ENCODE data around the gene CLIP1. TPM values are rescaled to one million over a fixed set of nuclear protein-coding genes. Genes with fewer than 3 reads are reported as not detected.

CLIP1 gene
- total and polyA plus RNA-seq, 4 donors: 26.6 to 93.7 (median 45.8) TPM

- no peaks in the 10 kb centered on the region for H3K27me3 ChIP-seq (ENCODE audit: control insufficient read depth in 3 of 3, insufficient read depth in 3 of 3, low read length in 2 of 3)
- H3K4me3 ChIP-seq: no peak overlapping the region
- H3K36me3 ChIP-seq (ENCODE audit: control insufficient read depth in 4 of 4, insufficient read depth in 4 of 4, low read length in 4 of 4): peaks cover 14 to 33% (median 25%) of the 10 kb centered on the region in 4 donors
- DNase-seq: no peak
- ATAC-seq (ENCODE audit: insufficient read depth, low FRiP score): no peak
- H3K27ac ChIP-seq (ENCODE audit: low read depth in 1 of 2, low read length in 1 of 2): no peak overlapping the region
- no peaks in the 10 kb centered on the region for H3K9me3 ChIP-seq (ENCODE audit: control insufficient read depth in 4 of 4, insufficient read depth in 3 of 4, low read length in 3 of 4)
- H3K9ac ChIP-seq (ENCODE audit: insufficient read depth in 1 of 2, low read length in 2 of 2): no peak overlapping the region
- whole genome bisulfite sequencing, 2 donors: 73 to 89% methylated on average over 6 of the region's 6 CpGs
- H3K4me1 ChIP-seq (ENCODE audit: control insufficient read depth in 5 of 5, insufficient read depth in 5 of 5, low read length in 5 of 5): peaks cover 0 to 7% (median 5%) of the 10 kb centered on the region in 5 donors
- TF ChIP-seq CTCF (IDR thresholded peaks at IDR 0.05; ENCODE audit: control extremely low read depth, extremely low read depth): no peak
These were observed 191.7 kb downstream of the CLIP1 start for GRCh38 chr12:122230798-122231197.

- no peak for DNase-seq
- Histone ChIP-seq H3K4me3 (no peak overlapping the region), H3K27me3 (ENCODE audit: control insufficient read depth in 3 of 3, insufficient read depth in 3 of 3, low read length in 2 of 3) (no peaks in the 10 kb centered on the region), H3K9me3 (ENCODE audit: control insufficient read depth in 4 of 4, insufficient read depth in 3 of 4, low read length in 3 of 4) (no peaks in the 10 kb centered on the region), H3K36me3 (ENCODE audit: control insufficient read depth in 4 of 4, insufficient read depth in 4 of 4, low read length in 4 of 4) (peaks cover 14 to 32% (median 15%) of the 10 kb centered on the region in 4 donors), H3K4me1 (ENCODE audit: control insufficient read depth in 5 of 5, insufficient read depth in 5 of 5, low read length in 5 of 5) (peaks cover 5 to 21% (median 9%) of the 10 kb centered on the region in 5 donors), H3K27ac (ENCODE audit: low read depth in 1 of 2, low read length in 1 of 2) (no peak overlapping the region), H3K9ac (ENCODE audit: insufficient read depth in 1 of 2, low read length in 2 of 2) (no peak overlapping the region)
- ATAC-seq (ENCODE audit: insufficient read depth, low FRiP score): no peak
- no peak for TF ChIP-seq CTCF (IDR thresholded peaks at IDR 0.05; ENCODE audit: control extremely low read depth, extremely low read depth)
- WGBS, 2 donors: 90 to 95% methylated on average over 5 of the region's 5 CpGs
These were observed 194.4 kb downstream of the CLIP1 start for GRCh38 chr12:122228092-122228491.

GRCh38 chr12:122227341-122227740, 195.1 kb downstream of the CLIP1 start:
- no peak for DNase-seq
- H3K36me3 ChIP-seq (ENCODE audit: control insufficient read depth in 4 of 4, insufficient read depth in 4 of 4, low read length in 4 of 4): peaks cover 9 to 34% (median 15%) of the 10 kb centered on the region in 4 donors

More at GRCh38 chr12:122227341-122227740, 195.1 kb downstream of the CLIP1 start:
- peaks cover 5 to 21% (median 9%) of the 10 kb centered on the region in 5 donors for H3K4me1 ChIP-seq (ENCODE audit: control insufficient read depth in 5 of 5, insufficient read depth in 5 of 5, low read length in 5 of 5)
- no peak for TF ChIP-seq CTCF (IDR thresholded peaks at IDR 0.05; ENCODE audit: control extremely low read depth, extremely low read depth)
- H3K4me3 ChIP-seq: no peak overlapping the region
- H3K27me3 ChIP-seq (ENCODE audit: control insufficient read depth in 3 of 3, insufficient read depth in 3 of 3, low read length in 2 of 3): no peaks in the 10 kb centered on the region
- no peak for ATAC-seq (ENCODE audit: insufficient read depth, low FRiP score)
- H3K9me3 ChIP-seq (ENCODE audit: control insufficient read depth in 4 of 4, insufficient read depth in 3 of 4, low read length in 3 of 4): no peaks in the 10 kb centered on the region
- H3K9ac ChIP-seq (ENCODE audit: insufficient read depth in 1 of 2, low read length in 2 of 2): no peak overlapping the region
- no peak overlapping the region for H3K27ac ChIP-seq (ENCODE audit: low read depth in 1 of 2, low read length in 1 of 2)
- WGBS, 2 donors: 87 to 88% methylated on average over 17 of the region's 17 CpGs

Measured in lung (tissue), 12 donors.